ENCODE results near the gene ICA1.

Gene ICA1

DNA sequence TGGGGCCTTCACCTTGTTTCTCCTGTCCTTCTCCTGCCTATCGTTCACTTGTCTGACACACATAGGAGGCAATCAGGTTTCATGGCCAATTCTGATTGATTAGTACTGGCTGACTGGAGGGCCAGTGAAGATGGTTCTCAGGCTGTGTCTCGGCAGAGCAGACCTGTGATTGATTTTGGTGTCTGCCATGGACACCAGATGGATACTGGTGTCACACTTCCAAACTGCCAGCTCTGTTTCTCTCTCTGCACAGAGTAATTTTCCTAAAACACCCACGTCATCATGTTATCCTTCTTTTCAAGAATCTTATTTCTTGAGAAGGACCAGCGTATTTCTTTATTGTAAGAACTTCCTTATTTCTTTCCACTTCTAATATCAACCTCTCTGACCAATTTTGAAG is 117.1 kb downstream of the ICA1 start:
- in situ Hi-C loops (cut with MboI; ENCODE audit: low pct_unique_long_range_greater_than_20kb, low sequenced_read_pairs, unreplicated experiment), result no loop called here
- TF ChIP-seq, protein P1, sequence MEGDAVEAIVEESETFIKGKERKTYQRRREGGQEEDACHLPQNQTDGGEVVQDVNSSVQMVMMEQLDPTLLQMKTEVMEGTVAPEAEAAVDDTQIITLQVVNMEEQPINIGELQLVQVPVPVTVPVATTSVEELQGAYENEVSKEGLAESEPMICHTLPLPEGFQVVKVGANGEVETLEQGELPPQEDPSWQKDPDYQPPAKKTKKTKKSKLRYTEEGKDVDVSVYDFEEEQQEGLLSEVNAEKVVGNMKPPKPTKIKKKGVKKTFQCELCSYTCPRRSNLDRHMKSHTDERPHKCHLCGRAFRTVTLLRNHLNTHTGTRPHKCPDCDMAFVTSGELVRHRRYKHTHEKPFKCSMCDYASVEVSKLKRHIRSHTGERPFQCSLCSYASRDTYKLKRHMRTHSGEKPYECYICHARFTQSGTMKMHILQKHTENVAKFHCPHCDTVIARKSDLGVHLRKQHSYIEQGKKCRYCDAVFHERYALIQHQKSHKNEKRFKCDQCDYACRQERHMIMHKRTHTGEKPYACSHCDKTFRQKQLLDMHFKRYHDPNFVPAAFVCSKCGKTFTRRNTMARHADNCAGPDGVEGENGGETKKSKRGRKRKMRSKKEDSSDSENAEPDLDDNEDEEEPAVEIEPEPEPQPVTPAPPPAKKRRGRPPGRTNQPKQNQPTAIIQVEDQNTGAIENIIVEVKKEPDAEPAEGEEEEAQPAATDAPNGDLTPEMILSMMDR (IDR thresholded peaks at IDR 0.05; ENCODE audit: extremely low read depth, insufficient read depth, missing control alignments), result no peak
- DNase-seq (ENCODE audit: low spot score), result no peak

DNA sequence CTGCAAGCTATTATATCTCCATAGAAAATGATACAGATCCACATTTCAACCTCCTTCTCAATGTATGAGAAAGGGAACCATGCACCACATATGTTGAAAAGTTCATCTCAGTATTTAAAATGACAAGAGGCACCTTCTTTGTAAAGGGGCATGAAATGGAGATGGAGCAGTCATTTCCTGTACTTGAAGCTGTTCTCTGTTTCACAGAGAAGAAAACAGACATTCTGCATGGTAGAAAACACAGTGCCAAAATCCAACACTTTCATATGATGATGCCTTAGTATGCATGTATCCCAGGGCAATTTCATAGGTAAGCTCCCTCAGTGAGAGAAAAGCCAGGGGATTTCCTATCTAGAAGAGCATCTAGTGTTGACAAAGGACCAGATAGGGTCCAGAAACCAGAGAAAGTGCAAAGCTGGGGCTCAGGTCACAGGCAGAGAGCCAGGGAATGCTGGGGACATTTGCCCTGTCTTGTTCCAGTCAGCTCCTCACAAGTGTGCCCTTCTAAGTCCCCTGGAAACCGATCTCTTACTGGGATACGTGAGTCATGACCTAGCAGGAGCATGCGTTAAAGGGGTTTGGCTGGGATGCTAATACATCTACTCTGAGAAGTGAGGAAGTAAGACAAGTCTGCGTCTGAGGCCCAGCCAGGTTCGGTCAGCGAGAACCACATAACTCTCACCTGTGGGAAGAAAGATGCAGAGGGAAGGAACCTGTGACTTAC is 118.7 kb downstream of the ICA1 start:
- TF ChIP-seq, protein P1 (IDR thresholded peaks at IDR 0.05; ENCODE audit: extremely low read depth, insufficient read depth, missing control alignments), result no peak
- in situ Hi-C loops (cut with MboI; ENCODE audit: low pct_unique_long_range_greater_than_20kb, low sequenced_read_pairs, unreplicated experiment), result no loop called here
- no peak for DNase-seq (ENCODE audit: low spot score)

DNA sequence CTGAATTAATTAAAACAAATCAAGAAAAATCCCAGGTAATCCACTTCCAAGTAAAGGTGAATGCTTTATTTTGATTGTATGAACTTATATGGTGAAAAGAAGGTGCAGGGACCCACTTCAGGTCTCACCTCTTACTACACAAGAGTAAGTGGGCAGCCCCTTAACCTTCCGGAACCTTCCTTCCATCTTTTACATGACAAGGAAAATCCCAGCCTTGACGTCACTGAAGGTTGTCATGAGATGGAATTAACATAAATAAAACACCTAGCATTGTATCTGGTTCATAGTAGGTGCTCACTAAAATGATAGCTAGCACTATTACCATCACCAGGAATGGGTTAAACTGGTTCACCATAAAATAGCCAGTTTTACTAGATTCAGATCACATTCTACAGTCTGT is 119.5 kb downstream of the ICA1 start:
- TF ChIP-seq, protein P1 (IDR thresholded peaks at IDR 0.05; ENCODE audit: extremely low read depth, insufficient read depth, missing control alignments), result no peak
- no peak for DNase-seq (ENCODE audit: low spot score)
- in situ Hi-C loops (cut with MboI; ENCODE audit: low pct_unique_long_range_greater_than_20kb, low sequenced_read_pairs, unreplicated experiment), result no loop called here

DNA sequence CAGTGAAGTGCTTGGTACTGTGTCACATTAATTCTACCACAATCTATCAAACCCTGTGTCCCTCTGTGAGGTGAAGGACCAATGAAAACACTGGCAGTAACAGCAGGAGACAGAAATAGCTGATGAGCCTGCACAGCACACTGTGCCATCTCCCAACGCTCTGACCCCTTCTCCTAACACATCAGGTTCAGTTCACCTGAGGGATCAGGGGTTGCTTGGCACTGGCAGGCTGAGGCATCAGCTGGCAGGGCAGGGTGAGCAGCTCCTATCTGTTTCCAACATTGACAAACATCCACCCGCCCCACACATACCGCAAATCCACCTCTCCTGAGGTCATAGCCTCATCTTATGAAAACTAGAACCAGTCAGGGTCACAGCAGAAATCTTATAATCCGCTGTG is 120.9 kb downstream of the ICA1 start:
- no peak for DNase-seq (ENCODE audit: low spot score)
- in situ Hi-C loops (cut with MboI; ENCODE audit: low pct_unique_long_range_greater_than_20kb, low sequenced_read_pairs, unreplicated experiment), result no loop called here
- TF ChIP-seq, protein P1 (IDR thresholded peaks at IDR 0.05; ENCODE audit: extremely low read depth, insufficient read depth, missing control alignments), result no peak

DNA sequence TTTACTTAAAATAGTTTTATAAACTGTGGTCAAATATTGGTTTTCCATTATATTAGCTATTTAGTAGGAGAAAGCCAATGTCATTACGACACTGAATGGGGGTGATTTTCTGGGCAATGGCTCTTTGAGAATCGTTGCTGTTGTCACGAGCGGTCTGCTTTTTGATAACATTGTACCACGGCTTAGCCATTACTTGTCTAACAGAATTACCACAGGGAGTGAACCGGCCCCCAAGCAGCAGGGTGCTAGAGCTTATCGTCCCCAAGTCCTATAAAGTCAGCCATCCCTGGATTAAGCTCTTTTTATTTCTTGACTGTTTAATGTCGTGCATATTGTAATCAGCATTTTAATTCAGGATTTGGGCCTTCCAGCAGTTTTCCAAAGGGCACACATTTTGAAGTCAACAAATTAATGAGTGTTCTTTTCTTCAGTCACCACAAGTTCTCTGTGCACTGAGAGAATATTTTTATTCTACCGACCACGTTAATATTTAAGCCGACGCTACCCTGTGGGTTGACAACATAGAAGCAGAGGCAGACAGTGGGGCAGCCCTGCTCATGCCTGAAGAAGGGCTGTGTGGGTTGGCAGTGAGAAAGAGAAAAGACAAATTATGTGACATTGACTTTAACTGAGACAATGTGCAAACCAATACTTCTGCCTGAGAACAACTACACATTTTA is 125.8 kb downstream of the ICA1 start:
- no peak for DNase-seq (ENCODE audit: low spot score)
- TF ChIP-seq, protein P1 (IDR thresholded peaks at IDR 0.05; ENCODE audit: extremely low read depth, insufficient read depth, missing control alignments), result no peak
- in situ Hi-C loops (cut with MboI; ENCODE audit: low pct_unique_long_range_greater_than_20kb, low sequenced_read_pairs, unreplicated experiment), result no loop called here

DNA sequence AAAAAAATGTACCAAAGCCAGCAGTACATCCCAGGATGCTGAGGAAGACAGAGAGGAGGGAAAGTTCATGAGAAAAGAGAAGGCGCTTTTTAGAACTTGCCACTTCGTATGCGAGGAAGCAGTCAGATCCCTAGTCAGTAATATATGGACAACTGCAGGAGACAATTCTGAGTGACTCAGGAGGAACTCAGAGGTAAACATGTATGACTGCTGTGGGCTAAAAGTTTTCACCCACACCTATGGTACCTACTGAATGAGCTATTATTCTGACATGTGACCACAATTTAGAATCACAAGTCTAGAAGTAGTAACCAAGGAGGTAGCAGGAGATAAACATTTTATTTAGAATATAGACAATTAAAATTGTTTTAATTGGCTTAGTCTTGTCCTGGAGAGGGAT is 126.5 kb downstream of the ICA1 start:
- TF ChIP-seq, protein P1 (IDR thresholded peaks at IDR 0.05; ENCODE audit: extremely low read depth, insufficient read depth, missing control alignments), result no peak
- no peak for DNase-seq (ENCODE audit: low spot score)
- in situ Hi-C loops (cut with MboI; ENCODE audit: low pct_unique_long_range_greater_than_20kb, low sequenced_read_pairs, unreplicated experiment), result no loop called here
